SHP77 treated with DMSO at 0.1 percent for 48 hours (cell line): ENCODE results near the gene SEBOX.

Experiments
- DNase-seq: peaks from one replicate; lab custom pipeline; 2025; lab: John Stamatoyannopoulos, UW

SEBOX gene

GRCh38 chr17:28364665-28365363 is at the start of gene SEBOX:
Gene SEBOX (minus strand): TSS chr17:28365199. CDS start chr17:28365151, 48 bp downstream.
- DNase-seq: no peak

GRCh38 chr17:28413804-28414203 is 48.8 kb upstream of the SEBOX start:
- no peak for DNase-seq

GRCh38 chr17:28412099-28412498 is 47.1 kb upstream of the SEBOX start:
- no peak for DNase-seq

- DNase-seq: no peak
These were observed 42.9 kb upstream of the SEBOX start for GRCh38 chr17:28407974-28408306.

GRCh38 chr17:28407130-28407973 is 42.4 kb upstream of the SEBOX start:
- peak; percentile 37 for DNase-seq

GRCh38 chr17:28406473-28406814 is 41.4 kb upstream of the SEBOX start:
- peak; percentile 38 for DNase-seq

- DNase-seq: peak; percentile 31
These were observed 40.9 kb upstream of the SEBOX start, which contains the start of gene SLC46A1 for GRCh38 chr17:28405632-28406472. Gene SLC46A1 (minus strand): TSS chr17:28406212. CDS start chr17:28406114, 98 bp downstream.

- no peak for DNase-seq
These were observed 40.0 kb upstream of the SEBOX start for GRCh38 chr17:28404812-28405570.

GRCh38 chr17:28404461-28404811 is 39.4 kb upstream of the SEBOX start:
- no peak for DNase-seq

- no peak for DNase-seq
These were observed 39.0 kb upstream of the SEBOX start for GRCh38 chr17:28404007-28404406.

- DNase-seq: no peak
These were observed 37.8 kb upstream of the SEBOX start for GRCh38 chr17:28402844-28403243.

- no peak for DNase-seq
These were observed 37.2 kb upstream of the SEBOX start for GRCh38 chr17:28402224-28402630.

- DNase-seq: no peak
These were observed 34.8 kb upstream of the SEBOX start for GRCh38 chr17:28399808-28400207.

GRCh38 chr17:28398280-28398981 is 33.4 kb upstream of the SEBOX start:
- no peak for DNase-seq

GRCh38 chr17:28397687-28398279 is 32.8 kb upstream of the SEBOX start:
- no peak for DNase-seq

GRCh38 chr17:28397275-28397674 is 32.3 kb upstream of the SEBOX start:
- DNase-seq: no peak

- no peak for DNase-seq
These were observed 31.7 kb upstream of the SEBOX start for GRCh38 chr17:28396635-28397239.

GRCh38 chr17:28395968-28396367 is 31.0 kb upstream of the SEBOX start:
- DNase-seq: no peak

- DNase-seq: no peak
These were observed 30.4 kb upstream of the SEBOX start for GRCh38 chr17:28395426-28395825.

GRCh38 chr17:28394337-28395116 is 29.5 kb upstream of the SEBOX start:
- DNase-seq: no peak
